Measurements from ENCODE around the gene SEC14L2.
A peak's percentile ranks its signal among the peaks of the same experiment; 100 is the strongest.

The SEC14L2 gene

GRCh38 chr22:30396871-30397655 lies at the start of gene SEC14L2:
Gene SEC14L2, plus strand, starts transcription at chr22:30397018. Its CDS starts 99 bp downstream, at chr22:30397117.
- Mint-ChIP-seq H3K9me3 (no peaks in the 10 kb centered on the region), H3K4me3 (peak within 1 kb of the TSS; percentile 87), H3K36me3 (ENCODE audit: low read depth) (peaks cover 1% of the 10 kb centered on the region), H3K4me1 (ENCODE audit: low read depth) (peaks cover 39% of the 10 kb centered on the region), H3K27me3 (ENCODE audit: low read depth) (no peaks in the 10 kb centered on the region), H3K27ac (peak within 1 kb of the TSS; percentile 55)
- DNase-seq (ENCODE audit: low spot score), result peak; percentile 64

GRCh38 chr22:30347255-30347892 lies 49.4 kb upstream of the SEC14L2 start:
- no peaks in the 10 kb centered on the region for H3K27me3 Mint-ChIP-seq (ENCODE audit: low read depth)
- DNase-seq (ENCODE audit: low spot score), result no peak
- no peaks in the 10 kb centered on the region for H3K9me3 Mint-ChIP-seq
- peak overlapping the region; percentile 38 for H3K27ac Mint-ChIP-seq
- H3K4me3 Mint-ChIP-seq, result no peak overlapping the region
- peaks cover 18% of the 10 kb centered on the region for H3K4me1 Mint-ChIP-seq (ENCODE audit: low read depth)
- peaks cover 78% of the 10 kb centered on the region for H3K36me3 Mint-ChIP-seq (ENCODE audit: low read depth)

- no peak for DNase-seq (ENCODE audit: low spot score)
- no peaks in the 10 kb centered on the region for H3K27me3 Mint-ChIP-seq (ENCODE audit: low read depth)
- no peaks in the 10 kb centered on the region for H3K9me3 Mint-ChIP-seq
- no peak overlapping the region for H3K27ac Mint-ChIP-seq
- H3K36me3 Mint-ChIP-seq (ENCODE audit: low read depth), result peaks cover 74% of the 10 kb centered on the region
- H3K4me3 Mint-ChIP-seq, result no peak overlapping the region
- H3K4me1 Mint-ChIP-seq (ENCODE audit: low read depth), result peaks cover 18% of the 10 kb centered on the region
These were observed 48.4 kb upstream of the SEC14L2 start for GRCh38 chr22:30348404-30348803.

- no peak for DNase-seq (ENCODE audit: low spot score)
- no peaks in the 10 kb centered on the region for H3K9me3 Mint-ChIP-seq
- H3K4me3 Mint-ChIP-seq, result no peak overlapping the region
- H3K27ac Mint-ChIP-seq, result no peak overlapping the region
- H3K36me3 Mint-ChIP-seq (ENCODE audit: low read depth), result peaks cover 73% of the 10 kb centered on the region
- no peaks in the 10 kb centered on the region for H3K27me3 Mint-ChIP-seq (ENCODE audit: low read depth)
- peaks cover 20% of the 10 kb centered on the region for H3K4me1 Mint-ChIP-seq (ENCODE audit: low read depth)
These were observed 48.0 kb upstream of the SEC14L2 start for GRCh38 chr22:30348809-30349208.

DNA sequence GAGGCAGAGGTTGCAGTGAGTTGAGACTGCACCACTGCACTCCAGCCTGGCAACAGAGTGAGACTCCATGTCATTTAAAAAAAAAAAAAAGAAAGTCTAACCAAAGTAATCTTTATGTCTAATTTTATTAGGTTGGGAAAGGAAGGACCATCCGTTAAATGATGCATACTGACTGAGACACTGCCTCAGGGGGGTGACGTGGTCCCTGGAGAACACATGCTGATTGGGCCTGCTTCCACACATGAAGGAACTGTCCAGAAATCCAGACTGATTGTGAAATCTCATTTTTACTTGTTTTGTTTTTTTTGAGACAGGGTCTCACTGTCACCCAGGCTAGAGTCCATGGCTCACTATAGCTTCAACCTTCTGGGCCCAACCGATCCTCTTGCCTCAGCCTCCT lies 45.6 kb upstream of the SEC14L2 start:
- Mint-ChIP-seq H3K4me3 (no peak overlapping the region), H3K36me3 (ENCODE audit: low read depth) (peaks cover 70% of the 10 kb centered on the region), H3K9me3 (no peaks in the 10 kb centered on the region), H3K27ac (no peak overlapping the region), H3K27me3 (ENCODE audit: low read depth) (no peaks in the 10 kb centered on the region), H3K4me1 (ENCODE audit: low read depth) (peaks cover 40% of the 10 kb centered on the region)
- no peak for DNase-seq (ENCODE audit: low spot score)

- peak overlapping the region; percentile 49 for H3K27ac Mint-ChIP-seq
- DNase-seq (ENCODE audit: low spot score), result no peak
- no peaks in the 10 kb centered on the region for H3K27me3 Mint-ChIP-seq (ENCODE audit: low read depth)
- peaks cover 37% of the 10 kb centered on the region for H3K4me1 Mint-ChIP-seq (ENCODE audit: low read depth)
- no peaks in the 10 kb centered on the region for H3K9me3 Mint-ChIP-seq
- H3K4me3 Mint-ChIP-seq, result peak overlapping the region; percentile 44
- peaks cover 51% of the 10 kb centered on the region for H3K36me3 Mint-ChIP-seq (ENCODE audit: low read depth)
These were observed 42.2 kb upstream of the SEC14L2 start for GRCh38 chr22:30354644-30355043.

DNA sequence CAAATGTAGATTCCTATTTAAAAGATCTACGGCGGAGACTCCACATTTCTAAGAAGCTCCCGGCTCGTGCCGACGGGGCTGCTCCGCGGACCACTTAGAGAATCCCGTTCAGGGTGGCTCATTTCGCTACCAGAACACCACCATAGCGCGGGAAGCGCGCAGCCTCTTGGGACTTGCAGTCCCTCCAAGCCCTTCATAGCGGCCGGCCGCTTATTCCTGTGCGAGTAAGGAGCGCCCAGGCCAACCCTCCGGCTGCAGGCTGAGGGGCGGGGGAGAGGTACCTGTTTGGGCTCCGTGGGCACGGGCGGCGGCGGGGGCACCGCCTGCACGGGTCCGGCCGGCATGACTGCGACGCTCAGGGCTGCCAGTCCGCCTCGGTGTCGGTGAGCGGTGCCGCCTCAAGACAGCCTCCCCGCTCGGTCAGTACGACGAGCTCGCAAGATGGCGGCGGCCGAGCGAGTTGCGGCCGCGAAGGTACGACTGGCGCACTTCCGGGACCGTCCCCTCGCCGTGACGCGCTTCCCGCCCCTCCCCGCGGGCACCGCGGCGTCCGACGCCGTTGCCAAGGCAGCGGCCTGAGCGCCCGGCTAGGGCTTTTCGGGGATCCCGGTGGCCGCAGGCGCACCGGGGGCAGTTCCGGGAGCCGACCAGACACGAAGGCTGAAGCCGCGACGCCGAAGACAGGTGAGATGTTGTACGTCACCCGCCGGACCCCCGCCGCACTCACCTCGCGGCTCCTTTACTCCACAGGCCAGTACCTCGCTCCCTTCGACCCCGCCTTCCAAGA lies 40.2 kb upstream of the SEC14L2 start, which contains the start of the genes CCDC157 and SF3A1:
Gene CCDC157 (plus strand): TSS at position 559 of the 787 bp plus-strand sequence. CDS start 8,994 bp downstream, outside the sequence.
Gene SF3A1 (minus strand): TSS at position 446 of the 787 bp plus-strand sequence. CDS start 102 bp downstream, at position 344.
- Mint-ChIP-seq H3K4me3 (peak within 1 kb of the TSS; percentile 96), H3K4me1 (ENCODE audit: low read depth) (peaks cover 31% of the 10 kb centered on the region), H3K9me3 (no peaks in the 10 kb centered on the region), H3K27me3 (ENCODE audit: low read depth) (no peaks in the 10 kb centered on the region), H3K36me3 (ENCODE audit: low read depth) (peaks cover 34% of the 10 kb centered on the region), H3K27ac (peak within 1 kb of the TSS; percentile 89)
- peak; percentile 90 for DNase-seq (ENCODE audit: low spot score)

DNA sequence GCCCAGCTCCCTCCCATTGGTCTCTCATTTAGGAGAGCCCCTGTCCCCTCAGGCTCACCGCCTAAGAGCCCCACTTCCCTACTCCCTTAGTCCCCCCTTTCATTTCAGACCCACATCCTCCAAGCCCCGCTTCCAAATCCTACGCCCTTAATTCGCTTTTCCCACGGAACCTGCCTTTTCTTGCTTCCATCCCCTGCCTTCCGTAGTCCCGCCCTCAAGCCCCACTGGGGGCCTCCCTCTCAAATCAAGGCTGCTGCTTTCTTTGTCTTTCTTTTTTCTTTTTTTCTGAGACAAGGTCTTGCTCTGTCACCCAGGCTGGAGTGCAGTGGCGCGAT lies 39.6 kb upstream of the SEC14L2 start:
- DNase-seq (ENCODE audit: low spot score), result no peak
- peak overlapping the region; percentile 96 for H3K4me3 Mint-ChIP-seq

DNA sequence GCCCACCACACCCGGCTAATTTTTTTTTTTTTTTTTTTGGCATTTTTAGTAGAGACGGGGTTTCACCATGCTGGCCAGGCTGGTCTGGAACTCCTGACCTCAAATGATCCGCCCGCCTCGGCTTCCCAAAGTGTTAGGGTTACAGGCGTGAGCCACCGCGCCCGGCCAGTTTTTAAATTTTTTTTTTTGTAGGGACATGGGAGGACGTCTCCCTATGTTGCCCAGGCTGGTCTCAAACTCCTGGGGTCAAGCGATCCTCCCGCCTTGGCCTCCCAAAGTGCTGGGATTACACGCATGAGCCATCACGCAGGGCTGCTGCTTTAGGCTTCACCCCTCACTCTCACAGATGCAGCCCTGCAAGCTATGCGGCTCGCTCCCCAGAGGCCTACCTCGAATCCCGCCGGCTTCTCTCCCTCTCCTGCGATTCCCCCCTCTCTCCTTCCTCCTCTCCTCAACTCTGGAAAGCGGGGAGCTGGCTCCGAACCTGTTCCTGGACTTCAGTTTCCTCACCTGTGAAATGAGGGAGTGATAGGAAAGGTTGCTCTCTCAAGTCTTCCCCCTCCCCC lies 39.1 kb upstream of the SEC14L2 start:
- H3K4me1 Mint-ChIP-seq (ENCODE audit: low read depth), result peaks cover 35% of the 10 kb centered on the region
- H3K9me3 Mint-ChIP-seq, result no peaks in the 10 kb centered on the region
- H3K36me3 Mint-ChIP-seq (ENCODE audit: low read depth), result peaks cover 32% of the 10 kb centered on the region
- no peaks in the 10 kb centered on the region for H3K27me3 Mint-ChIP-seq (ENCODE audit: low read depth)
- peak overlapping the region; percentile 78 for H3K27ac Mint-ChIP-seq
- peak overlapping the region; percentile 96 for H3K4me3 Mint-ChIP-seq
- no peak for DNase-seq (ENCODE audit: low spot score)

More for the DNA sequence above, 39.6 kb upstream of the SEC14L2 start:
- Mint-ChIP-seq H3K9me3 (no peaks in the 10 kb centered on the region), H3K36me3 (ENCODE audit: low read depth) (peaks cover 30% of the 10 kb centered on the region), H3K27ac (peak overlapping the region; percentile 85), H3K27me3 (ENCODE audit: low read depth) (no peaks in the 10 kb centered on the region), H3K4me1 (ENCODE audit: low read depth) (peaks cover 31% of the 10 kb centered on the region)

DNA sequence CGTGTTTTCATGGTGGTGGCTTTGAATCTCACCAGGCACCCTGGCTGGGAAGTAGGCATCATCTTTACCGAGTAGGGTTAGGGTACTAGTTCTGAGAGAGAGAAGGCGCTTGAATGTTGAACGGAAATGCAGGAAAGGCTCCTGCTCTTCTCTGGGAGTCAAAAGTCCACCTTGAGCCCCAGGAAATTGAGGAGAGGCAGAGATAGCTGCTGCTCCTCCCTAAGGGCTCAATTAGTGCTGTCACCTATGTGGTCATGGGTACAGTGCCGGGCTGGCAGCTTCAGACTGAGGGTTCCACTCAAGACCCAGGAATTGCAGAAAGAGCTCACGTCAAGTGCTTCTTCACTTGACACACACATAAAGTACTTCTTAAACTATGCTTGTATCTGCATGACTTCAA lies 38.3 kb upstream of the SEC14L2 start:
- Mint-ChIP-seq H3K36me3 (ENCODE audit: low read depth) (peaks cover 29% of the 10 kb centered on the region), H3K27me3 (ENCODE audit: low read depth) (no peaks in the 10 kb centered on the region), H3K9me3 (no peaks in the 10 kb centered on the region), H3K4me1 (ENCODE audit: low read depth) (peaks cover 35% of the 10 kb centered on the region), H3K4me3 (peak overlapping the region; percentile 96), H3K27ac (no peak overlapping the region)
- no peak for DNase-seq (ENCODE audit: low spot score)

DNA sequence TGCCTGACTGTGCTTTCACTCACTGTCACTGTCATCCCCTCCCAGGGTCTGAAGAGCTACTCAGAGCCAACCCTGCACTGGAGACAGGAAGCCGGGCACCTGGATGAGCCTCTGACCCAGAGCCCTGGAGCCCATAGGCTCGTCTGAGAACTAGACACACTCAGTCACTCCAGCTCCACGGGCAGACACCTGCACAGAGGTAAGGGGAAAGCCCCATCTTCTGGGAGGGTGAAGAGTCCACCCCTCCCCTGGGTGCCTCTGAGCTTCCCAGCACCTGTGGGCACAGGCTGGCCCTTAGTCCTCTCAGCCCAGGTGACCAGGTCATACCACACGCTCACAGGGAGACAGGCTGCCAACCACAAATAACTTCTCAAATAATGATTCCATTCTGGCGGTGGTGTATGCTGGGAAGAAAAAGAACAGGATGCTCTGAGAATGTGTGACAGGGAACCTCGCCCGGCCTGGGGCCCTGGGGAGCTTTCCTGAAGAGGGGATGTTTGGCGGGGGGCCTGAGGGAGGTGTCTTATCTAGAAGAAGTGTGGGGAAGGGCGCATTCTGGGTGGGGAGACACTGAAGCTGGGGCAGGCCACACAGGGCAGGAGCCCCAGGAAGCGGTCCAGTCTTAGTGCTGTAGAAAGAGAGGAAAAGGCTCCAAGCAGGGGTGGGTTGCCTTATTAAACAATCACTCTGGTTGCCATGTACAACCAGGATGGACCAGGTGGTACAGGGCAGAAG lies 34.7 kb upstream of the SEC14L2 start:
- no peaks in the 10 kb centered on the region for H3K9me3 Mint-ChIP-seq
- no peak overlapping the region for H3K4me3 Mint-ChIP-seq
- no peaks in the 10 kb centered on the region for H3K27me3 Mint-ChIP-seq (ENCODE audit: low read depth)
- H3K27ac Mint-ChIP-seq, result peak overlapping the region; percentile 72
- DNase-seq (ENCODE audit: low spot score), result no peak
- peaks cover 7% of the 10 kb centered on the region for H3K36me3 Mint-ChIP-seq (ENCODE audit: low read depth)
- H3K4me1 Mint-ChIP-seq (ENCODE audit: low read depth), result peaks cover 12% of the 10 kb centered on the region

DNA sequence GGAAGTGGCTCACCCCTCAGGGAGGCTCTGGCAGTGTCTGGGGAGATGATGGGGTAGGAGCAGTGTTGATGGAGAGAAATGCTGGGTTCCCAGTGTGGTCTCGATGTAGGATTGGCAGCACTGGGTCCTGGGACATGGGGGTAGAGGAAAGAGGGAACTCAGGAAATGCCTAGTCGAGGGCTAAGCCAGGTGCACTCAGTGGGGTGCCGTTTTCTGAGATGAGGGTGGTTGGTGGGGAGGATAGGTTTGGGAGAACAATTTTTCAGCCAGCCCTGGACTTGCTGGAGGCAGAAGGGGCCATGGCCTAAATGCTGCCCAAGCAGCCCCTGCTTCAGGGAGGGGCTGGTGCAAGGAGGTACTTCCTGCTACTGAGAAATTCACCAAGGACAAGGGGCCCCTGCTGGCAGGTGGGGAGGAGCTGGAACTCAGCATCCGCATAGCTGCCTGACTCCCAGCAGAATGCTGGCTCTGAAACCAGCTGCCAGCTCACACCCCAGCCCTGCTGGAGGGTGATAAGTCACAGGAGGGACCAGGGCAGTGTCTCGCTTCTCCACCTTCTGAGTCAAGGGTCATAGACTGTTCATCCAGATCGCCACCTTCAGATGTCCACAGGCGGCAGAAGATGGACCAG lies 34.1 kb upstream of the SEC14L2 start:
- DNase-seq (ENCODE audit: low spot score), result no peak
- Mint-ChIP-seq H3K4me3 (no peak overlapping the region), H3K27ac (peak overlapping the region; percentile 72), H3K27me3 (ENCODE audit: low read depth) (no peaks in the 10 kb centered on the region), H3K4me1 (ENCODE audit: low read depth) (peaks cover 8% of the 10 kb centered on the region), H3K9me3 (no peaks in the 10 kb centered on the region), H3K36me3 (ENCODE audit: low read depth) (peaks cover 7% of the 10 kb centered on the region)

DNA sequence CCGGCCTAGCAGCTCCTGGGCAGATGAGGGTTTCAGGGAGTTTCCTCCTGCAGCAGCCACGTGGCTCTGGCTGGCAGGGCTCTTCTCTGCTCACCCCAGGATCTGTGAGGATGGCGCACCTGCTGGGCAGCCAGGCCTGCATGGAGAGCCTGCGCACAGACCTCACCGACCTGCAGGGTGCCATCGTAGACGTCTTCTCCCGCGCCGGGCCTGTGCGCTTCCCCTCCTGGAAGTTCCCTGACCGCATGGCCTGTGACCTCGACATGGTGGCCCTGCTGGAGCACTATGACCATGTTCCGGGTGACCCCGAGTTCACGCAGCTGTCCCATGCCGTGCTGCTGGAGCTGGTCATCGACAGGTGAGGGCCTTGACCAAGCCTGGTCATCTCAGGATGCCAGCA lies 30.9 kb upstream of the SEC14L2 start:
- Mint-ChIP-seq H3K27me3 (ENCODE audit: low read depth) (no peaks in the 10 kb centered on the region), H3K9me3 (no peaks in the 10 kb centered on the region), H3K27ac (no peak overlapping the region), H3K4me3 (no peak overlapping the region), H3K36me3 (ENCODE audit: low read depth) (peaks cover 7% of the 10 kb centered on the region), H3K4me1 (ENCODE audit: low read depth) (peaks cover 5% of the 10 kb centered on the region)
- no peak for DNase-seq (ENCODE audit: low spot score)

Measured in T-helper 2 cell treated with Interferon-gamma antibody and Interleukin-4, amounts not matched to agents 5 μg/mL and 100 μg/mL, for 36 hours (primary cell).